Measurements from ENCODE around the gene SGPP2.
"Not testable (repeated sequence)": the region's sequence is repeated elsewhere in the genome, so short reads cannot be mapped to it uniquely, and the experiment has no call there.

SGPP2 gene

GRCh38 chr2:222424729-222425671 is 657 bp downstream of the SGPP2 start:
- peak; percentile 30 for DNase-seq (ENCODE audit: low spot score)

- no peak for DNase-seq (ENCODE audit: low spot score)
Measured at GRCh38 chr2:222427646-222428301, 3.4 kb downstream of the SGPP2 start.

GRCh38 chr2:222430071-222430470 is 5.7 kb downstream of the SGPP2 start:
- no peak for DNase-seq (ENCODE audit: low spot score)

GRCh38 chr2:222430681-222431080 is 6.3 kb downstream of the SGPP2 start:
- no peak for DNase-seq (ENCODE audit: low spot score)

GRCh38 chr2:222431869-222432268 is 7.5 kb downstream of the SGPP2 start:
- no peak for DNase-seq (ENCODE audit: low spot score)

- DNase-seq (ENCODE audit: low spot score): no peak
Measured at GRCh38 chr2:222433332-222434173, 9.2 kb downstream of the SGPP2 start.

- no peak for DNase-seq (ENCODE audit: low spot score)
Measured at GRCh38 chr2:222434204-222434603, 9.9 kb downstream of the SGPP2 start.

- not testable (repeated sequence) for DNase-seq (ENCODE audit: low spot score)
Measured at GRCh38 chr2:222435400-222436039, 11.2 kb downstream of the SGPP2 start.

GRCh38 chr2:222436040-222436413 is 11.7 kb downstream of the SGPP2 start:
- no peak for DNase-seq (ENCODE audit: low spot score)

- DNase-seq (ENCODE audit: low spot score): no peak
Measured at GRCh38 chr2:222439692-222440091, 15.3 kb downstream of the SGPP2 start.

- DNase-seq (ENCODE audit: low spot score): no peak
Measured at GRCh38 chr2:222440673-222441422, 16.5 kb downstream of the SGPP2 start.

GRCh38 chr2:222442665-222443064 is 18.3 kb downstream of the SGPP2 start:
- DNase-seq (ENCODE audit: low spot score): no peak

GRCh38 chr2:222445227-222445626 is 20.9 kb downstream of the SGPP2 start:
- DNase-seq (ENCODE audit: low spot score): no peak

- DNase-seq (ENCODE audit: low spot score): no peak
Measured at GRCh38 chr2:222447131-222447530, 22.8 kb downstream of the SGPP2 start.

GRCh38 chr2:222448748-222449181 is 24.4 kb downstream of the SGPP2 start:
- peak; percentile 21 for DNase-seq (ENCODE audit: low spot score)

GRCh38 chr2:222450021-222450420 is 25.7 kb downstream of the SGPP2 start:
- no peak for DNase-seq (ENCODE audit: low spot score)

GRCh38 chr2:222451224-222451674 is 26.9 kb downstream of the SGPP2 start:
- peak; percentile 57 for DNase-seq (ENCODE audit: low spot score)

- no peak for DNase-seq (ENCODE audit: low spot score)
Measured at GRCh38 chr2:222452422-222452950, 28.1 kb downstream of the SGPP2 start.

- DNase-seq (ENCODE audit: low spot score): no peak
Measured at GRCh38 chr2:222456479-222457077, 32.2 kb downstream of the SGPP2 start.

GRCh38 chr2:222459983-222460382 is 35.6 kb downstream of the SGPP2 start:
- DNase-seq (ENCODE audit: low spot score): no peak
